DOHH2 (cell line): ENCODE results near the gene PPFIA1.
"Not testable (repeated sequence)": the region's sequence is repeated elsewhere in the genome, so short reads cannot be mapped to it uniquely, and the experiment has no call there.

ENCODE experiments used
- EZH2phosphoT487 ChIP-seq: fragments of 200-600 bp; sonication (generic); IDR thresholded peaks from 2 replicates; pipeline ENCODE4 v1.6.1; 2017; ENCODE audit warnings: borderline replicate concordance, mild to moderate bottlenecking, antibody characterized with exemption, low read length, moderate library complexity, mixed read lengths
- TF ChIP-seq, protein P1 (sequence below): fragments of 200-600 bp; sonication (generic); IDR thresholded peaks from one replicate; pipeline ENCODE4 v1.5.1; 2014; ENCODE audit warnings: antibody characterized with exemption, mild to moderate bottlenecking, low read depth, low read length; ENCODE audit not compliant: poor library complexity, severe bottlenecking

DNA sequence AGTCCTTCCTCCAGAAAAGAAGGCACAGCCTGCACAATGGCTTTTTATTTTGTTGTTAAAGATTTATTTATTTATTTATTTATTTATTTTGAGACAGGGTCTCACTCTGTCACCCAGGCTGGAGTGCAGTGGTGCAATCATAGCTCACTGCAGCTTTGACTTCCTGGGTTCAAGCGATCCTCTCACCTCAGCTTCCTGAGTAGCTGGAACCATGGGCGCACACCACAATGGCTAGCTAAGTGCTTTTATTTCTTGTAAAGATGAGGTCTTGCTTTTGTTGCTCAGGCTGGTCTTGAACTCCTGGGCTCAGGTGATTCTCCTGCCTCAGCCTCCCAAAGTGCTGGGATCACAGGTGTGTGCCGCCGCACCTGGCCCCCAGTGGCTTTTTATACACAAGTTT lies 137.8 kb downstream of the PPFIA1 start:
- TF ChIP-seq, protein P1, sequence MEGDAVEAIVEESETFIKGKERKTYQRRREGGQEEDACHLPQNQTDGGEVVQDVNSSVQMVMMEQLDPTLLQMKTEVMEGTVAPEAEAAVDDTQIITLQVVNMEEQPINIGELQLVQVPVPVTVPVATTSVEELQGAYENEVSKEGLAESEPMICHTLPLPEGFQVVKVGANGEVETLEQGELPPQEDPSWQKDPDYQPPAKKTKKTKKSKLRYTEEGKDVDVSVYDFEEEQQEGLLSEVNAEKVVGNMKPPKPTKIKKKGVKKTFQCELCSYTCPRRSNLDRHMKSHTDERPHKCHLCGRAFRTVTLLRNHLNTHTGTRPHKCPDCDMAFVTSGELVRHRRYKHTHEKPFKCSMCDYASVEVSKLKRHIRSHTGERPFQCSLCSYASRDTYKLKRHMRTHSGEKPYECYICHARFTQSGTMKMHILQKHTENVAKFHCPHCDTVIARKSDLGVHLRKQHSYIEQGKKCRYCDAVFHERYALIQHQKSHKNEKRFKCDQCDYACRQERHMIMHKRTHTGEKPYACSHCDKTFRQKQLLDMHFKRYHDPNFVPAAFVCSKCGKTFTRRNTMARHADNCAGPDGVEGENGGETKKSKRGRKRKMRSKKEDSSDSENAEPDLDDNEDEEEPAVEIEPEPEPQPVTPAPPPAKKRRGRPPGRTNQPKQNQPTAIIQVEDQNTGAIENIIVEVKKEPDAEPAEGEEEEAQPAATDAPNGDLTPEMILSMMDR, result not testable (repeated sequence)
- not testable (repeated sequence) for TF ChIP-seq EZH2phosphoT487
